H1 (cell line): ENCODE measurements around the gene SETX. TPM values are rescaled to one million over a fixed set of nuclear protein-coding genes. Genes with fewer than 3 reads are reported as not detected.
A peak's percentile ranks its signal among the peaks of the same experiment; 100 is the strongest.

Source experiments
- CTCF ChIA-PET: fragments of 300-600 bp; sonication (Branson Sonifier 250); formaldehyde crosslinking; loops from one replicate; lab custom pipeline; 2021; ENCODE audit not compliant: partially characterized antibody; lab: Charles Lee
- POLR2A ChIA-PET: fragments of 300-600 bp; sonication (Branson Sonifier 250); formaldehyde crosslinking; loops from one replicate; lab custom pipeline; 2021; ENCODE audit warnings: inconsistent platforms; ENCODE audit not compliant: partially characterized antibody; lab: Charles Lee
- DNase-seq, 2 experiments: peaks; one replicate each; pipeline versions ENCODE4 v3.0.0 to v3.0.0-alpha.2; 2010 to 2022; ENCODE audit warnings: low spot score in 2 of 2, low read depth in 1 of 2, mixed read lengths in 1 of 2
- FAIRE-seq: peaks from 2 replicates; lab custom pipeline; 2011; peaks lifted over from hg19 to GRCh38; lab: Jason Lieb, UNC
- H2AFZ ChIP-seq: 2 replicates; pipeline ENCODE4 v1.8.1; 2012; ENCODE audit warnings: low read length, inconsistent platforms
- H2AK5ac ChIP-seq: 2 replicates; pipeline ENCODE4 v1.6.1; 2013; ENCODE audit warnings: low read depth, low read length
- H2BK120ac ChIP-seq: replicated peaks from 2 replicates; pipeline ENCODE3; 2013; ENCODE audit warnings: low read depth, low read length, inconsistent platforms
- H2BK12ac ChIP-seq: 2 replicates; pipeline ENCODE4 v1.6.1; 2013; ENCODE audit warnings: low read depth, low read length
- H2BK15ac ChIP-seq: 2 replicates; pipeline ENCODE4 v1.6.1; 2013; ENCODE audit warnings: low read length
- H2BK20ac ChIP-seq: 2 replicates; pipeline ENCODE4 v1.6.1; 2013; ENCODE audit warnings: low read length
- H2BK5ac ChIP-seq: 2 replicates; pipeline ENCODE4 v1.6.1; 2013; ENCODE audit warnings: low read depth, low read length
- H3K14ac ChIP-seq: 2 replicates; pipeline ENCODE4 v1.6.1; 2013; ENCODE audit warnings: inconsistent platforms; ENCODE audit not compliant: insufficient read length
- H3K18ac ChIP-seq: 2 replicates; pipeline ENCODE4 v1.6.1; 2013; ENCODE audit warnings: low read length; ENCODE audit errors: extremely low read depth
- H3K23ac ChIP-seq: 2 replicates; pipeline ENCODE4 v1.6.1; 2013; ENCODE audit warnings: inconsistent platforms; ENCODE audit not compliant: insufficient read length
- H3K23me2 ChIP-seq: 2 replicates; pipeline ENCODE4 v1.6.1; 2013; ENCODE audit warnings: low read depth, low read length
- H3K27ac ChIP-seq: 2 replicates; pipeline ENCODE4 v1.6.1; 2011; ENCODE audit warnings: low read depth, low read length, inconsistent platforms
- H3K27me3 ChIP-seq, 4 experiments: replicated peaks in 1 of 4; 1 replicate in 1 of 4; 2 replicates in 3 of 4; pipeline versions ENCODE4 v1.6.1 to v1.8.1; 2011 to 2013; ENCODE audit warnings: low read length in 3 of 4, mild to moderate bottlenecking in 3 of 4, inconsistent platforms in 2 of 4, mixed read lengths in 2 of 4, moderate library complexity in 1 of 4; ENCODE audit not compliant: control insufficient read depth in 3 of 4, insufficient read depth in 3 of 4; ENCODE audit errors: extremely low read depth in 1 of 4
- H3K36me3 ChIP-seq, 4 experiments: 2 replicates each; pipeline versions ENCODE4 v1.6.1 to v1.8.1; 2011 to 2013; ENCODE audit warnings: mild to moderate bottlenecking in 4 of 4, low read length in 3 of 4, moderate library complexity in 2 of 4, control low read depth in 1 of 4, inconsistent platforms in 1 of 4; ENCODE audit not compliant: insufficient read depth in 4 of 4, control insufficient read depth in 2 of 4
- H3K4ac ChIP-seq: replicated peaks from 2 replicates; pipeline ENCODE3; 2013; ENCODE audit warnings: low read length, low read depth, mixed read lengths, inconsistent platforms; ENCODE audit not compliant: insufficient read length
- H3K4me1 ChIP-seq, 4 experiments: replicated peaks in 1 of 4; 1 replicate in 1 of 4; 2 replicates in 3 of 4; pipeline versions ENCODE4 v1.6.1 to v1.8.1; 2011 to 2013; ENCODE audit warnings: low read length in 3 of 4, inconsistent platforms in 2 of 4, mixed read lengths in 1 of 4; ENCODE audit not compliant: insufficient read depth in 4 of 4, control insufficient read depth in 3 of 4
- H3K4me2 ChIP-seq, 2 experiments: 2 replicates each; pipeline versions ENCODE4 v1.6.1 to v1.8.1; 2011 to 2013; ENCODE audit warnings: low read depth in 2 of 2, low read length in 2 of 2, control low read depth in 1 of 2, inconsistent platforms in 1 of 2, mild to moderate bottlenecking in 1 of 2; ENCODE audit not compliant: insufficient read depth in 1 of 2
- H3K4me3 ChIP-seq, 4 experiments: fragments of 200-600, 300-600 bp in 1 of 4; sonication (generic), shearing (Covaris generic), sonication (Bioruptor Twin) in 1 of 4; 2 replicates each; pipeline versions ENCODE4 v1.5.1 to v1.8.1; 2011 to 2016; ENCODE audit warnings: low read length in 4 of 4, low read depth in 3 of 4, control low read depth in 2 of 4, inconsistent platforms in 2 of 4, mild to moderate bottlenecking in 2 of 4, mixed read lengths in 1 of 4, moderate library complexity in 1 of 4; ENCODE audit not compliant: insufficient read depth in 2 of 4; ENCODE audit errors: extremely low read depth in 1 of 4
- H3K56ac ChIP-seq: replicated peaks from 2 replicates; pipeline ENCODE3; 2013; ENCODE audit warnings: low read depth, mild to moderate bottlenecking, mixed read lengths, low read length, inconsistent platforms; ENCODE audit not compliant: insufficient read length
- H3K79me1 ChIP-seq: 2 replicates; pipeline ENCODE4 v1.6.1; 2013; ENCODE audit warnings: low read depth, low read length, control low read depth
- H3K79me2 ChIP-seq, 2 experiments: 2 replicates each; pipeline versions ENCODE4 v1.6.1 to v1.8.1; 2012 to 2013; ENCODE audit warnings: low read length in 2 of 2, mild to moderate bottlenecking in 2 of 2, inconsistent platforms in 1 of 2; ENCODE audit not compliant: insufficient read depth in 2 of 2, control insufficient read depth in 1 of 2
- H3K9ac ChIP-seq, 4 experiments: replicated peaks in 1 of 4; 1 replicate in 1 of 4; 2 replicates in 3 of 4; pipeline versions ENCODE4 v1.6.1 to v1.8.1; 2011 to 2013; ENCODE audit warnings: low read depth in 3 of 4, low read length in 3 of 4, control low read depth in 2 of 4, mild to moderate bottlenecking in 2 of 4, moderate library complexity in 2 of 4, inconsistent platforms in 1 of 4; ENCODE audit errors: extremely low read depth in 1 of 4
- H3K9me3 ChIP-seq, 2 experiments: 2 replicates each; pipeline versions ENCODE4 v1.6.1 to v1.8.1; 2012 to 2013; ENCODE audit warnings: mild to moderate bottlenecking in 2 of 2, moderate library complexity in 2 of 2, control low read depth in 1 of 2, inconsistent platforms in 1 of 2, low read depth in 1 of 2, low read length in 1 of 2, mixed read lengths in 1 of 2; ENCODE audit not compliant: insufficient read depth in 2 of 2
- H4K20me1 ChIP-seq, 2 experiments: replicated peaks in 1 of 2; 2 replicates each; pipeline versions ENCODE3 to v1.8.1; 2011 to 2013; ENCODE audit warnings: inconsistent platforms in 2 of 2, low read length in 2 of 2, mild to moderate bottlenecking in 1 of 2; ENCODE audit not compliant: insufficient read depth in 2 of 2, control insufficient read depth in 1 of 2
- H4K5ac ChIP-seq: 2 replicates; pipeline ENCODE4 v1.6.1; 2013; ENCODE audit warnings: low read length, low read depth, mixed read lengths, inconsistent platforms; ENCODE audit not compliant: insufficient read length
- H4K8ac ChIP-seq: 2 replicates; pipeline ENCODE4 v1.8.0; 2013; ENCODE audit warnings: mild to moderate bottlenecking, moderate library complexity, low read length, inconsistent platforms; ENCODE audit not compliant: insufficient read depth; ENCODE audit errors: extremely low read depth
- H4K91ac ChIP-seq: replicated peaks from 2 replicates; pipeline ENCODE3; 2013; ENCODE audit warnings: low read length, mixed read lengths, inconsistent platforms; ENCODE audit not compliant: insufficient read length
- ASH2L ChIP-seq: fragments of 200-600, 300-600 bp; sonication (generic); IDR thresholded peaks from one replicate; pipeline ENCODE4 v1.7.1; 2017; ENCODE audit warnings: low read length
- E2F6 ChIP-seq: IDR thresholded peaks from 2 replicates; pipeline ENCODE4 v1.6.1; 2012; ENCODE audit warnings: inconsistent platforms
- MAX ChIP-seq: IDR thresholded peaks from 2 replicates; pipeline ENCODE4 v1.6.1; 2012; ENCODE audit warnings: inconsistent platforms
- PHF8 ChIP-seq: fragments of 200-600 bp; sonication (generic); conservative IDR thresholded peaks from 2 replicates; pipeline ENCODE4 v1.7.1; 2012; ENCODE audit warnings: low read depth, mild to moderate bottlenecking, inconsistent platforms, low read length, moderate library complexity
- TAF1 ChIP-seq: IDR thresholded peaks from 2 replicates; pipeline ENCODE4 v1.6.1; 2011; ENCODE audit warnings: mild to moderate bottlenecking, low read depth, low read length
- WGBS, 2 experiments: shearing (Covaris generic) in 1 of 2; methylation state at CpG; one replicate each; pipeline versions ENCODE4 v1.1.6 to v1.1.7; 2013 to 2015; ENCODE audit warnings: low lambda C conversion rate in 2 of 2, mixed read lengths in 2 of 2, inconsistent platforms in 1 of 2, low coverage in 1 of 2, missing lambda C conversion rate in 1 of 2; ENCODE audit not compliant: insufficient replicate concordance in 2 of 2, insufficient coverage in 1 of 2, insufficient read length in 1 of 2; ENCODE audit errors: extremely low coverage in 1 of 2, missing lambda C conversion rate in 1 of 2; 5-methylcytosine and 5-hydroxymethylcytosine counted together
- polyA plus RNA-seq, 7 experiments: library from polyadenylated mRNA; depleted of rRNA in 3 of 7; stranded (reverse) in 5 of 7; unstranded in 2 of 7; fragments of >200 nt in 5 of 7; fragments of 200-250 nt in 2 of 7; gene quantifications; 1 replicate in 5 of 7; 2 replicates in 1 of 7; 4 replicates in 1 of 7; pipeline versions ENCODE4 v1.2.1 to v1.2.3, GENCODE V29; 2011 to 2013; ENCODE audit warnings: missing spikeins in 2 of 7, mixed read lengths in 2 of 7
- total RNA-seq: library from RNA; stranded (reverse); fragmentation: NEBNext Ultra II Directional; extraction: Animal tissue kit (Norgen Biotek cat#: 25700); gene quantifications from 2 replicates; pipeline ENCODE4 v1.2.1, GENCODE V29; 2021

The SETX gene
- total and polyA plus RNA-seq, 2 of the 8 experiments (the other 6 are each of a cell fraction or from before 2014, with no cell fraction given) = 15.1 to 37.9 TPM

GRCh38 chr9:132241483-132241839, 113.3 kb downstream of the SETX start:
- Histone ChIP-seq H2BK12ac (no peak overlapping the region), H3K14ac (no peak overlapping the region), H3K9ac (no peak overlapping the region), H3K79me2 (no peaks in the 10 kb centered on the region), H3K27me3 (peaks cover 0 to 20% (median 15%) of the 10 kb centered on the region in 4 experiments; a peak in 6 of 7 replicates), H3K4ac (no peak overlapping the region), H3K9me3 (no peaks in the 10 kb centered on the region), H3K18ac (no peak overlapping the region), H2BK15ac (no peak overlapping the region), H2BK120ac (no peak overlapping the region), H2AK5ac (no peak overlapping the region), H3K4me2 (peak overlapping the region; percentile 94 to 97), H3K27ac (no peak overlapping the region), H3K79me1 (no peaks in the 10 kb centered on the region), H2BK5ac (peak overlapping the region; percentile 61; the same call in 1 of the 2 replicates), H2BK20ac (no peak overlapping the region), H4K20me1 (peaks cover 2% of the 10 kb centered on the region in 2 experiments), H4K91ac (no peak overlapping the region), H4K5ac (no peak overlapping the region), H3K23ac (no peak overlapping the region), H3K4me3 (peak overlapping the region; percentile 55 to 78 (median 56)), H2AFZ (peak overlapping the region; percentile 11; the same call in 1 of the 2 replicates), H3K4me1 (peaks cover 2 to 27% (median 16%) of the 10 kb centered on the region in 4 experiments), H3K23me2 (peaks cover 14% of the 10 kb centered on the region; the same call in 1 of the 2 replicates), H3K56ac (no peak overlapping the region), H4K8ac (no peak overlapping the region), H3K36me3 (no peaks in the 10 kb centered on the region)
- CTCF ChIA-PET = interaction anchor here (0.7 to 16.9 kb wide), 8 partner anchors 9 to 478 kb away, joined by 3 to 370 read pairs (median 6); partner anchors contain the start of gene NTNG2
- WGBS, 2 experiments = 3% methylated on average over 12 of the region's 33 CpGs; no CpG with 5 or more reads in 1 of the 2 experiments
- FAIRE-seq (no peak), DNase-seq (no peak)
- POLR2A ChIA-PET = interaction anchor here (0.8 kb wide), 2 partner anchors 78 to 436 kb away, joined by 3 to 5 read pairs; no protein-coding TSS in a partner anchor
- TF ChIP-seq TAF1 (no peak; the same call in 1 of the 2 replicates), E2F6 (peak; percentile 73; the same call in 1 of the 2 replicates), ASH2L (peak; percentile 38), MAX (peak; percentile 51), PHF8 (0 out of 2 replicates have a peak, but pooled peaks have one; percentile 26)
